HG03457 (cell line): ENCODE measurements around the gene AKNA.

Experiments used
- ATAC-seq: cut with Tn5 transposase; IDR thresholded peaks from one replicate; pipeline ENCODE4 v1.9.1; 2021; ENCODE audit warnings: moderate number of reproducible peaks; ENCODE audit not compliant: unreplicated experiment

AKNA gene

DNA sequence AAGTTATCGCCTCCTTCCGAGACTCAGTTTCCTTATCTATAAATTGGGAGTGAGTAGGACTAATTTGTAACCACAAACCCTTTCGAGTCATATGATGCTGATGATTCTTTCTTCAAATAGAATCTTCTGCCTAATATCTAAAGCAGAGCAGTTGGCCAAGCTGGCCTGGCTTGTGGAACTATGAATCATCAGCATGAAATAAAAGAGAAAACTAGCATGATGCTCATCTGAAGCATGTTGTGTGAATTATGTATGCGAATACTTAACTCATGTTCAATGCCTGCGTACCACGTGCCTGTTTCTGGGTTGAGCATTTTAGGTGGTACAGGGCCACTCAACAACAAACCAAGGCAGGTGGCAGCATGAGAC is 79.9 kb downstream of the AKNA start:
- no peak for ATAC-seq

DNA sequence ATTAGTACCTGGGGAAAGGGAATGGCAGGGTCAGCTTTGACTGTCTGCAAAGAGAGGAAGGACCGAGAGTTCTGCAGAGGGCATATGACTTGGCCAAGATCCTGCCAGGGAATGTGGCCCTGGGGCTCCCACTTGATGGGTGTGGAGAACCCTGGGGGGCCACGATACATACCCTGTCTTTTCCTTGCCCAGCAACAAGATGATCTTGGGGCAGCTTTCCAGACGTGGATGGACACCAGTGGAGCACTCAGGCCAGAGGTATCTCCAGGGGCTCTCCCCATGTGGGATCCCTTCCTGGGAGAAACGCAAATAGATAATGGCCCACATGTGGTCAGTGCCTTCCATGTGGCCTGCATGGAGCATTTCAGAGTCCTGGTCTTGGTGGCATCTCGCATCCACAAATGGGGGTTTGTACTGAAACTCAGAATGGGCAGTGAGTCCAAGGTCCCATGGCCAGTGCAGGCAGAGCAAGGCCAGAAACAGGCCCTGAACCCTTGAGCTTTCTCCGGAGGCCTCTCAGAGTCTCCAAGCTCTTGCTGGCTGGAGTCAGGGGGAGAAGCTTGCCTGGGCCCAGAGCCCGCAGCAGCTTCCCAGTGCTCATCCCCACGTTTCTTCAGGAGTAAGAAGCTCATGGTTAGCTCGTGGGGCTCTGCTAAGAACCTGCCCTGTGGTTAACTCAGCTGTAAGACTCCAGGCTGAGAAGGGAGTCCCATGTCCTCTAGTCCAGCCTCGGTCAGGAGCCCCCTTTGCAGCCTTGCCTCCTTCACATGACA is 83.2 kb downstream of the AKNA start:
- ATAC-seq, result no peak

DNA sequence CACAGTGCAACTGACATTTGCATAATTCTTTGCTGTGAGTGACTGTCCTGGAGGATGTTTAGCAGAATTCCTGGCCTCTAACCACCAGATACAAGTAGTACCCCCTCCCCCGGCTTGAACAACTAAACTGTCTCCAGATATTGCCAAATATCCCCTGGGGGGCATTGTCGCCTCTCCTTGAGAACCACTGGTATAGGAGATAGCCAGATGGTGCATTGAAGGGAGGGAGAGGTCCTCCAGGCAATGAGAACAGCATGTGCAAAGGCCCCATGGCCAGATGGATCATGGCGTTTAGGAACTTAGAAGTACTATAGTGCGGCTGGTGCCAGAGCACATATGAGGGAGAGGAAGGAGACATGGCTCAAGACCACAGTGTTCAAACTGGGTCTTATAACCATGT is 83.8 kb downstream of the AKNA start:
- ATAC-seq, result no peak

DNA sequence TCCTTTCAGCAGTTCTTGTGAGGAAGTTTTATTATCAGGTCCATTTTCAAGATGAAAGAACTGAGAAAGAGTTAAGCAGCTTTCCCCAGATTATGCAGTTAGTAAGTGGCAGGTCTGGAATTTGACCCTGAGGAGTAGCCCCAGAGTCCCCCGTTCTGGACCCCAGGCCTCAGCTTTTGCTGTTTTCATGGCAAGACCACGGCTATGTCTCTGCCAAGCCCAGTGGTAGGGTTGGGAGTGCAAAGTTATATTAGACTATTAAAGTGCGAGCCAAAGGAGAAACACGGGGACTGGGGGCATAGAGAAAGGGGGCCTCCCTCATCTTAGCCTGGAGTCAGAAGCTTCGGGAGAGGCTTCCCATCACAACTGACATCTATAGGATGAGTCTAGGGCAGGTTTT is 84.2 kb downstream of the AKNA start:
- ATAC-seq, result no peak

DNA sequence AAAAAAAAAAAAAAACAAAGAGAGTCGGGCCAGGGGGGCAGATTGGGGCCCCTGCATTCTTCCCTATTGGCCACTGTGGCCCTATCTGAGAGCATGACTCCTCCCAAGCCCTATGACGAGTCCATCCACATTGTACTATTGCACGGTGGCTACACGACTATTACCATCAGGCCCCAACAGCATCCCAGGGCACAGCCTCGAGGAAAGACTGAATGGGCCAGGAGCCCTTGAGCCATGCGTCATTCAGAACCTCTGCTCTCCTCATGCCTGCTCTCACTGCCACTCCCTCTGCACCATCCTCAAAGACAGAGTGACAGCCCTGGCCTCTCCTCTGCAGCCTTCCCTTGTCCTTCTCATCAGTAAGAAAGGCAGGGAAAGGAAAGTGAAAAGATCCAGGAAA is 85.1 kb downstream of the AKNA start:
- no peak for ATAC-seq

DNA sequence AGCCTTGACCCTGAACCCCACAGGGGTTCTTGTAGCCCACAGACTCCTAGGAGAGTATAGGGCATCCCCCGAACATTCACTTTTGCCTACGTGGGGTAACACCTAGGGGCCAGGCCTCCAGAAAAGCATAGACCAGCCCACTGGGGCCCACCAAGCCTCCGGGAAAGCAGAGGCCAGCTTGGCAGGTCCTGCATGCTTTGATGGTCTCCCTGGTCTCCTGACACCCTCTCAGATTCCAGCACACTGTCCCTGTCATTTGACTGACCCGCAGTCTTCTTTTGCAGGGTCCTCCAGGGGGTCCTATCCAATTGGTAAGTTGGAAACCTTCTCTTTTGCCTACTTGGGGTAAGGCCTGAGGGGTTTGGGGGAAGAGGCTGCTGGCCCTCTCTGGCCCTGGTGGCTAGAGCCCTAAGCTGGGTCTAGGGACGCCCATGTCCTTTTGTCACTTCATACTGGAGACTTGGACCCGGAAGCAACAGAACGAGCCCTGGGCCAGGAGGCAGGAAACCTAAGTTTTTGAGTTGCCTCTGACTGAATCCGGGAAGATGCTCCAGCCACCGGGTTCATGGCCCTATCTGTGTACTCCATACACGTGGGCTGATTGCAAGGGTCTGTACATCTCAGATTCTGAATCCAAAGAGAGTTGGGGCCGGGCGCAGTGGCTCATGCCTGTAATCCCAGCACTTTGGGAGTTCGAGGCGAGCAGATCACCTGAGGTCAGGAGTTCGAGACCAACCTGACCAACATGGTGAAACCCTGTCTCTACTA is 85.8 kb downstream of the AKNA start:
- ATAC-seq, result no peak

DNA sequence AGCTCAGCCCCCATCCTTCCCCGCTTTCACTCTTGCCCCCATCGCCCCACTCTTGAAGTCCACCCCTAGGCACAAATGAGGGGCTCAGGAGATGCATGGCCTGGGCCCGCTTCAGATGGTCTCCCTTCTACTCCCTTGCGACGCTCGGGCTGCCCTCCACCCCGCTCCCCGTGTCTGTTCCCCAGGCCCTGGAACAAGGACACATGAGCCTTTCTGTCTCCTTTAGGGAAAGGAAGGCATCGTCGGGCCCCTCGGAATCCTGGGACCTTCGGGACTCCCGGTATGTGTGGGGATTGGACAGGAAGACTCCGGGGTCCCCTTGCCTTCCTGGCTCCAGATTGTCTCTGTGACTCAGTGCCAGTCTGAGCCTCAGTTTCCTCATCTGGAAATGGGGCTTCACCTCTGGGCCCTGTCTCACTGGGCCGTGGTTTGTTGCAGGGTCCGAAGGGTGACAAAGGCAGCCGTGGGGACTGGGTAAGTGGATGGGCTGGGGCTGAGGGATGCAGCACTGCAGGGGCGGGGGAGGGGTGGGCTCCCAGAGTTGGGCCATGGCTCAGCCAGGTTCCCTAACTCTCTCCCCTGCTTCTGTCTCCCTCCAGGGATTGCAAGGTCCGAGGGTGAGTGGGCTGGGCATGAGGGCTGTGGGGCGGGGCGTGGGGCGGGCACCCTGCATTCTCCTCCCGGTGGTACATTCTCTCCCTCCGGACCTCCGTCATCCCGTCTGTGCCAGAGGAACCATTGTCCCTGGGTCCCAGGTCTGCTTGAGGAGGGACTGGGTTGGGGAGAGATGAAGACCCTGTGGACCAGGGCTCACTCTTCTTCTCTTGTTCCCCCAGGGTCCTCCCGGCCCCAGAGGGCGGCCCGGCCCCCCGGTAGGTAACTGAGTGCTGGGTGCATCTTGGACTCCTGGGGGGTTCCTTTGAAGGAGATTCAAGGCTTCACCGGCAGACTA is 86.7 kb downstream of the AKNA start:
- no peak for ATAC-seq

DNA sequence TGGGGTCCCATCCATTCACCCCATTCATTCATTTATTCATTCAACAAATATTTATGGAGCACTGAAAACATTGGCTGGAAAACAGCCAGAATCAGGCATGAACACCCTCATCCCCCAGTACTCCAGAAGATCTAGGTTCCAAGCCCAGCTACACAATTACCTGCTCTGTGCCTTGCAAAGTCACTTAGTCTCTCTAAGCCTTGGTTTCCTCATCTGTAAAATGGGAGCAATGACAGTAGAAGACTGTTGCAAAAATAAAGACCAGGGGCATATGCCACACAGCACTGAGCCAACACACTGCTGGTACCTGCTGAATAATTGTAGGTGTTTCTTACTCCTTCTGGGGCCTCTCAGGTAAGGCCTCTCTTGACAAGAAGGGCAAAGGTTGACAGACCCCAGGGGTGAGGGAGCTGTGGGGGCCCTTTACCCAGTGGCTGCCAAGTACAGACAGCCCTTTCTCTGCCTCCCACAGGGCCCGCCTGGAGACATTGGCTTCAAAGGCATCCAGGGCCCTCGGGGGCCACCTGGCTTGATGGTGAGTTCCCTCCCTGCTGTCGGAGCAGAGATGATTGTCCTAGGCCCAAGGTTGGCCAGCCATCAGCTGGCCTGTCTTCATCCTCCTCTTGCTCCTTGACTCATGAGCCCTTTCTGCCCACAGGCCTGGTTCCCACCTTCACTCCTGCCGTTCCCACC is 87.5 kb downstream of the AKNA start:
- ATAC-seq, result no peak

DNA sequence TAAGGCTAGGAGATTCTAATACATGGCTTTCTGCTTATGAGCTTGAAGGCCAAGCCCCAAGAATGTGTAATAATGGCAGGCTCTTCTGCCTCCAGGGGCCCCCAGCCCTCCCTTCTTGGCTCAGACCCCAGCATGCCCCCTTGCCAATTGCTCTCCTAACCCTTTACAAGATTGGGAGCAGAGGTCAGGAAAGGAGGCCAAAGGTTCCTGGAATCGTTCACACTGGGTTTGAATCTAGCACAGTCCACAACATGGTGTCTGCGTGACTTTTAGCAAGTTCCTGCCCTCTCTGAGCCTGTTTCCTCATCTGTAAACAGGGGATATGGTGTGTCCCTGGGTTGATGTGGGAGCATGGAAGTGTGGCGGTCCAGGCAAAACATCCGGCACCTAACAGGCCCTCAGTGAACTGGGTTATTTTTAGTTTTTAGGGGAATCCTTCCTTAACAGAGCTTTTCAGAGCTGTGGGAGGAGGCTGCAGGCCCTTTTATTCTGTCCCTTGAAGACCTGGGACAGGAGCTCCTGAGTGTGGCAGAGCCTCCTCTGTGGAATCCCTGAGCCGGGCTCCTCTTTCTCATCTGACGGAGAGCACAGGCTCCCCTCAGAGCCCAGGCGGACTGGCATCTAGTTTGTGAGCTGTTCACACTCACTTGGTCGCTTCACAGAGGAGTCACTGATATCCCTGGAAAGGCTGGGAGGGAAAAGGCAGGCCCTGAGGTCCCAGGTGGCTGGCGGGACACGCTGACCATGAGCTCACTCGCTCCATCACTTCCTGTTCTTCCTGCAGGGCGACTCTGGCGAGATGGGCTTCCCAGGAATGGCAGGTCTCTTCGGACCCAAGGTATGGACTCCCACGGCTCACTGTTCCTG is 88.3 kb downstream of the AKNA start:
- no peak for ATAC-seq

DNA sequence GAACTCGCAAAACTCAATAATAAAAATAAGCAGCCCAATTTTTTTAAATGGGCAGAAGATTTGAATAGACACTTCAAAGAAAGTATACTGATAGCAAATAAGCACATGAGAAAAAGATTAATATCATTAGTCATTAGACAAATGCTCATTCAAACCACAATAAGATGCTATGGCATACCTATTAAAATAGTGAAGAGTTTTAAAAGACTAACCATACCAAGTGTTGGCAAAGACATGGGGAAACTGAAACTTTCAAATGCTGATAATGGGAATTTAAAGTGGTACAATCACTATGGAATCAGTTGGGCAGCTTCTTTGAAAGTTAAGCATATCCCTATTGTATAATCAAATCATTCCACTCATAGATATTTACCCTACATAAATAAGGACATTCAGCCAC is 91.4 kb downstream of the AKNA start:
- ATAC-seq, result no peak

DNA sequence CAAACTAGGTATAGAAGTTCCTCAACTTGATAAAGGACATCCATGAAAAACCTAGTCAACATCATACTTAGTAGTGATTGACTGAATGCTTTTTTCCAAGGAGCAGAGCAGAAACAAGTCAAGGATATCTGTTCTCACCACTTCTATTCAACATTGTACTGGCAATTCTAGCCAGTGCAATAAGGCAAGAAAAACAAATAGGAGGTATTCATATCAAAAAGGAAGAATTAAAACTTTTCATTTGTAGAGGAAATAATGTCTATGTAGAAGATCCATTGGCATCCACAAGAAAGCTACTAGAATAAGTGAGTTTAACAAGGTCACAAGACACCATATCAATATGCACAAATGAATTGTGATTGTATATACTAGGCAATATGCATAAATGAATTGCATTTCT is 93.1 kb downstream of the AKNA start:
- no peak for ATAC-seq

DNA sequence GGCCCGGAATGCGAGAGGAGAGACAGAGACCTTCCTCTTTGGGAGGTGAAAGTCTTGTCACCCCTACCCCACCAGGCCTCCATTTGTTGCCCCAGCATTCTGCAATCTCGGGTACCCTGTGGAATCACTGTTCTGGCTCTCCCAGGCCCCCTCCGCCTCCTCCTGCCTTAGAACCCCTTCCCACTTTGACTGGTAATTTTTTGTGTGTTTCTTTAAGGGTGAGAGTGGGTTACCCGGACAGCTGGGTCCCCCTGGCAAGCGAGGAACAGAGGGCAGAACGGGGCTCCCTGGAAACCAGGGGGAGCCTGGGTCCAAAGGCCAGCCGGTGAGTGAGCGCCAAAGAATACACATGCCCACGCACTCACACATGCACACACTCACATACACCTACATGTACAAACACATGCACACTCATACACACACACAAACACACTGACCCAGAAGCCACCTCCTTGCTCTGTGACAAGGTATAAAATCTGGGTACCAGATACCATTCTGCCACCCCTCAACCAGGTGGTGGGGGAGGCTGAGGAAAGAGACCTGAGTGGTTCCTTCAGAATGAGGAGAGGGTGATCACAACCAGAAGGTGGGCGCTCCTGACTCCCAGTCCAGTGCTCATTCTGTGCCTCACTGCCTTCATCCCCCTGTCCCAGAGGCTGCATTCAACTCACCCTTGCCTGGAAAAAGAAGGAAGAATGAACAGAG is 95.7 kb downstream of the AKNA start:
- ATAC-seq, result no peak

DNA sequence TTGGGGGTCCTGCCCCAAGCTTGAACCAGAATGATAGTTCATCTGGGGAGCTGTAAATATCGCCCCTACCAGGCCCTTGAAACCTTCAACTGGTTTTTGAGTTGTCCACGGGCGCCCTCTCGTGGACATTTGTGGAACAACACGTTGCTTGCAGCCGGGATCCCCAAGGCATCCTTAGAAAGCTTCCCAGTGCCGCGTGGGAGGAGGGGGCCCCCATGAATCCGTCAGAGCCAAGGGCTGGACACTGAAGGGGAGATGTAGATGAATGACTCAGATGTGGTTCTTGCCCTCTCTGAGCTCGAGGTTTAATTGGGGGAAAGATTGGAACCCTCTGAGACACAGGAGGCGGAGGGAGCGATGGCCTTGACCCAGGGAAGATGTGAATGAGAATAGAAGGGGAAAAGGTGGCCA is 96.7 kb downstream of the AKNA start:
- no peak for ATAC-seq

DNA sequence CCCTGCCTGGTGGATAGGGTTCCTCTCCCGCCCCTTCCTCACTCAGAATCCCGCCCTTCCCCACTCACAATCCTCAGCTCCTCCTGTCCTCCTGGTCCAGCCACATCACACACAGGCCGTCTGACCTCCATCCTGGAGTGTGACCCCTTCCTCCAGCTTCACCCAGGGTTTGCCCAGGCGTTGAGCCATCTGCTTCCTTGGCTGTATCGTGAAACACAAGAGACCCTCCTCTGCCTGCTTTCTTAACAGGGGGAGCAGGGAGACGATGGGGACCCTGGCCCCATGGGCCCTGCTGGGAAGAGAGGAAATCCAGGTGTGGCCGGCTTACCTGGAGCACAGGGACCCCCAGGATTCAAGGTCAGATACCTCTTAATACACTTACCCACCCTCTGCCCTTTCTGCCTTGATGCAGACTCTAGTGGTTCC is 97.2 kb downstream of the AKNA start:
- no peak for ATAC-seq

DNA sequence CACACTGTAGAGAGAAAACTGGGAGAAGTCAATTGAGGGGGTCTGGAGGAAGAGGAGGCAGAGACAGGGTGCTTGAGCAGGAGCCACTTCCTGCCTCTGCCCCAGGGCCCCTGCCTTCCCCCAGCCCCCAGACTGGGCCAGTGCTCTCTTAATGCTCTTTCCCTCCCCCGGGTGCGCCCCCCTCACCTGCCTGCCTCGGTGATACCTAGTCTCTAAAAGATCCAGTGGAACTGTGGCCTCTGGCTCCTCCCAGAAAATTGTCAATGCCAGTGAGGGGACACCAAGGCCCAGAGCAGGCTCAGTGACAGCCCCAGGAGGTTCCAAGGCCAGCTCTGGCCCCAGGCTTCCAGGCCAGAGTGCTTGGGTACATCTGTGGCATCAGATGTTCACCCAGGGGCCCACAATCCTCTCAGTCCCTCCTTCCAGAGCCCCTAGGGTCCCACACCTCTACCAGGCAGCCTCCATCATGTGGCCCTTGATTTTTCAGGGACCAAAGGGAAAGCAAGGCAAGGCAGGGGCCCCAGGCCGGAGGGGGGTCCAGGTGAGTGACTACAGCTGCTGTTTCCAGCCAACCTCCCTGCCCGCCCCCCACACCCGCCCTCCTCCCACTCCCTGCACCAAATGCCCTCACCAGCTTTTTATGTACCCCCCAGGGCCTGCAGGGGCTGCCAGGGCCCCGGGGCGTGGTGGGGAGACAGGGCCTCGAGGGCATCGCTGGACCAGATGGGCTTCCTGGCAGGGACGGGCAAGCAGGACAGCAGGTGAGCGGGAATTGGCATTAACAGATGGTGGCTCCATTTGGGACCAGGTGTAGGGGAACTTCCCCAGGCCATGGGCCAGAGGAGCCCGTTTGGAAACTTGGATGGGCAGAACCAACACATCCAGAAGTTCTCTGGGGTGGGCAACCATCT is 98.0 kb downstream of the AKNA start:
- no peak for ATAC-seq

DNA sequence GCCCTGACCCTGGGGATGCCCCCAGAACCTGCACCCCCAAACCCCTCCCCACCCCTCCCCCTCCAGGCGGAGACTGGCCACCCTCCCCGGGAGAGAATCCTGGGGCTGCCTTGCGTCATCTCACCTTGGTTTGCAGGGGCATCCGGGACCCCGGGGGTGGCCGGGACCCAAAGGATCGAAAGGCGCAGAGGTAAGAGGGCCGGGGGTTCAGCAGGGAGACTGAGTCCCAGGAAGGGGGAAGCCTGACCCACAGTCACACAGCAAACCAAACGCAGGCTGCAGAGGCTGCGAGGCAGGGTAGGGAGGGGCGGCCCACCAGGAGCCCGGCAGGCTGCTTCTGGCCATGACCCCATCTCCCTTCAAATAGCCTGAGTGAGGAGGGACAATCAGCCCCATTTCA is 98.7 kb downstream of the AKNA start:
- no peak for ATAC-seq

DNA sequence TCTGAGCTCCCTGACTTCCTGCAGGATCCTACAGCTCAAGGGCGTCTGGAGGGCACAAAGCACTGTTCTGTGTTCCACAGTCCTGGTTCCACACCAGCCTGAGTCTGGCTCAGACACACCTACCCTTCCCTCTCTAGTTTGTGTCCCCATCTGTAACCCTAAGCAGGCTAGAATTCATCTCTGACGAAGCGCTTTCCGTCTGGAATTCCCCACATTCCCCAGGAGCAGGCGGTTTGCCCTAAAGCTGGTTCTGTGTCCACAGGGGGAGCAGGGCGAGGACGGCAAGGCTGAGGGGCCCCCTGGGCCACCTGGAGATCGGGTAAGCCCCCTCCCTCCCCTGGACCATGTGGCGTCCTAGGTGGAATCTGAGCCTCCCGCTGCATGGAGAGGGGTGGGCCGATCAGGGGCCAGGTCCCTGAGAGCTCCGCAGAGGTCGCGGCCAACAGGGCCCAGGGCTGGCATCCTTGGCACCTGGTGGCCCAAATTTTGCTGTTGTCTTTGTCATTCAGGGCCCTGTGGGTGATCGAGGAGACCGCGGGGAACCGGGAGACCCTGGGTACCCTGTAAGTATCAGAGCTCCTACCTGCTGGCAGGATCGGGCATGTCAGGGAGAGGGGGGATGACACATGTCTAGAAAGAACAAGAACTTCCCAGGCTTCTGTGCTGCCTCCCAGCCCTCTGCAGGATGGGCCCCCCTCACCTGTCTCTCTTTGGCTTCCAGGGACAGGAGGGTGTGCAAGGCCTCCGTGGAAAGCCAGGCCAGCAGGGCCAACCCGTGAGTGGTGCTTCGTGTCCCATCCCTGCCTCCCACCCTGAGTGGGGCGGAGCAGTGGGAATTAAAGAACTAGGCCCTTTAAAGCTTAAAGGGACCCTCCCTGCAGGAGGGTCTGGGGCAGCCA is 99.3 kb downstream of the AKNA start:
- no peak for ATAC-seq
